Spleen (tissue), 13 donors: ENCODE data around the gene COMMD7. TPM values are rescaled to one million over a fixed set of nuclear protein-coding genes. Genes with fewer than 3 reads are reported as not detected.

Source experiments
- DNase-seq: peaks from one replicate; pipeline ENCODE4 v3.0.0-alpha.2; 2020
- H3K27ac ChIP-seq, 8 donors: fragments of 200-600 bp; sonication (generic) in 7 of 8; 1 replicate in 4 of 8; 2 replicates in 4 of 8; pipeline versions ENCODE4 v1.5.0 to v1.8.0; 2016 to 2021; ENCODE audit warnings: inconsistent platforms in 4 of 8, mild to moderate bottlenecking in 4 of 8, moderate library complexity in 1 of 8
- H3K27me3 ChIP-seq, 7 donors: fragments of 200-600 bp; sonication (generic) in 6 of 7; replicated peaks in 1 of 7; 1 replicate in 4 of 7; 2 replicates in 3 of 7; pipeline versions ENCODE4 v1.5.0 to v1.8.0; 2016 to 2021; ENCODE audit warnings: inconsistent platforms in 3 of 7, mild to moderate bottlenecking in 1 of 7
- H3K36me3 ChIP-seq, 6 donors: fragments of 200-600 bp; sonication (generic) in 5 of 6; 1 replicate in 4 of 6; 2 replicates in 2 of 6; pipeline versions ENCODE4 v1.5.0 to v1.8.0; 2016 to 2021; ENCODE audit warnings: inconsistent platforms in 2 of 6
- H3K4me1 ChIP-seq, 6 donors: fragments of 200-600 bp; sonication (generic) in 5 of 6; 1 replicate in 3 of 6; 2 replicates in 3 of 6; pipeline versions ENCODE4 v1.5.0 to v1.8.0; 2016 to 2021; ENCODE audit warnings: inconsistent platforms in 3 of 6
- H3K4me3 ChIP-seq, 8 donors: fragments of 200-600 bp; sonication (generic) in 7 of 8; 1 replicate in 4 of 8; 2 replicates in 4 of 8; pipeline versions ENCODE4 v1.5.0 to v1.8.0; 2016 to 2021; ENCODE audit warnings: inconsistent platforms in 4 of 8, mild to moderate bottlenecking in 4 of 8, moderate library complexity in 2 of 8
- H3K9me3 ChIP-seq, 8 donors: fragments of 200-600 bp; sonication (generic) in 7 of 8; 1 replicate in 4 of 8; 2 replicates in 4 of 8; pipeline versions ENCODE4 v1.5.0 to v1.8.0; 2016 to 2021; ENCODE audit warnings: inconsistent platforms in 4 of 8
- CTCF ChIP-seq, 11 experiments: fragments of 200-600 bp in 7 of 11; fragments of 450-650 bp in 4 of 11; sonication (generic) in 4 of 11; IDR thresholded peaks in 8 of 11; conservative IDR thresholded peaks in 3 of 11; 1 replicate in 7 of 11; 2 replicates in 4 of 11; pipeline versions ENCODE4 v1.4.0 to v1.8.0; 2016 to 2021; ENCODE audit warnings: antibody characterized with exemption in 11 of 11, inconsistent platforms in 4 of 11, mild to moderate bottlenecking in 1 of 11
- POLR2A ChIP-seq, 3 donors: fragments of 450-650 bp; IDR thresholded peaks; one replicate each; pipeline ENCODE4 v1.5.1; 2017; ENCODE audit warnings: antibody characterized with exemption in 3 of 3, mild to moderate bottlenecking in 1 of 3
- POLR2AphosphoS5 ChIP-seq, 3 donors: sonication (generic); formaldehyde crosslinking; IDR thresholded peaks; one replicate each; pipeline ENCODE4 v1.5.1; 2017; ENCODE audit warnings: antibody characterized with exemption in 3 of 3
- WGBS, 5 donors: extraction: QIAGEN DNeasy Blood & Tissue Kit in 3 of 5; methylation state at CpG; one replicate each; pipeline versions ENCODE4 v1.1.5 to v1.1.7; 2013 to 2018; 5-methylcytosine and 5-hydroxymethylcytosine counted together
- intact Hi-C: fragments of 100-400 bp; cut with DNase I; formaldehyde crosslinking; loops from one replicate; pipeline ENCODE4 v1.15.0; 2023; ENCODE audit warnings: low total_unique reads
- long read RNA-seq, 2 donors: transcript quantifications; one replicate each; lab custom pipeline, GENCODE V29; 2026
- polyA plus RNA-seq, 3 donors: library from polyadenylated mRNA; stranded (reverse); fragments of 200-250 nt; gene quantifications; one replicate each; pipeline ENCODE4 v1.2.1, GENCODE V29; 2013
- total RNA-seq, 7 donors: library from RNA; depleted of rRNA in 3 of 7; stranded (reverse); fragments of >200 nt in 3 of 7; fragmentation: NEBNext Ultra II Directional in 4 of 7; extraction: Animal tissue kit (Norgen Biotek cat#: 25700) in 4 of 7; gene quantifications; one replicate each; pipeline versions ENCODE4 v1.1.0 to v1.2.1, GENCODE V29; 2016 to 2021
- donor health status: healthy with polysubstance abuse.
- donor health status: DM: no; HTN: no; CAD: no; lungs with moderate emphysema.
- donor health status: DM: no; HTN: no; CAD: no.
- donor health status: Bipolar disorder and iron deficiency.
- donor health status: healthy.
- donor health status: DM: no; HTN: no; CAD: no.
- donor health status: DM: yes; HTN: yes; CAD: no.

The COMMD7 gene
- total RNA-seq: 10 to 100 TPM; 24.4 to 40.7 (median 34.4) TPM
- 10 to 100 TPM; 51.4 to 69.2 (median 52.3) TPM for polyA plus RNA-seq
- long read RNA-seq, donor 1, transcript COMMD7-201 (9 exons, 1,900 nt): major isoform, 24 of 30 reads
- long read RNA-seq, donor 1, transcript COMMD7-202 (9 exons, 1,343 nt): minor isoform, 6 of 30 reads
- long read RNA-seq, donor 1, partial matches to known transcripts: 0 of 30 reads
- long read RNA-seq, donor 1, other reads (novel, unspliced or antisense): 0 of 30 reads
- long read RNA-seq, donor 2, transcript COMMD7-201 (9 exons, 1,900 nt): major isoform, 20 of 22 reads
- long read RNA-seq, donor 2, partial matches to known transcripts: 0 of 22 reads
- long read RNA-seq, donor 2, other reads (novel, unspliced or antisense): 0 of 22 reads

GRCh38 chr20:32743237-32744112 is at the start of gene COMMD7:
COMMD7 (minus strand) TSS chr20:32743467; CDS start chr20:32743391, 76 bp downstream.
- DNase-seq: peak; percentile 95
- H3K4me1 ChIP-seq: peaks cover 11 to 50% (median 22%) of the 10 kb centered on the region in 6 donors
- peaks cover 0 to 3% (median 0%) of the 10 kb centered on the region in 6 donors for H3K36me3 ChIP-seq
- intact Hi-C loops: no loop called here
- no peaks in the 10 kb centered on the region for H3K9me3 ChIP-seq
- WGBS, 5 donors: 1 to 3% (median 2%) methylated on average over 36 to 64 of the region's 64 CpGs
- TF ChIP-seq POLR2AphosphoS5 (IDR thresholded peaks at IDR 0.05) (peak; percentile 57 to 79 (median 73)), CTCF (IDR thresholded peaks at IDR 0.05 in 8 of 11, conservative IDR thresholded peaks at IDR 0.05 in 3 of 11) (no peak), POLR2A (IDR thresholded peaks at IDR 0.05) (no peak)
- peak within 1 kb of the TSS; percentile 58 to 91 (median 84) for H3K27ac ChIP-seq
- H3K4me3 ChIP-seq: peak within 1 kb of the TSS; percentile 61 to 87 (median 70)
- no peaks in the 10 kb centered on the region for H3K27me3 ChIP-seq

- WGBS, 5 donors: 72 to 82% (median 78%) methylated on average over 13 of the region's 13 CpGs
- no peak for DNase-seq
- intact Hi-C loops: loop anchor here (5.0 kb wide), 1 partner anchor 304 kb away; no protein-coding TSS in a partner anchor
- H3K9me3 ChIP-seq: no peaks in the 10 kb centered on the region
- H3K36me3 ChIP-seq: no peaks in the 10 kb centered on the region
- peaks cover 9 to 39% (median 17%) of the 10 kb centered on the region in 6 donors for H3K4me1 ChIP-seq
- H3K4me3 ChIP-seq: no peak overlapping the region
- H3K27ac ChIP-seq: peak overlapping the region in 1 of 8 donors; percentile 45
- no peaks in the 10 kb centered on the region for H3K27me3 ChIP-seq
- TF ChIP-seq POLR2A (IDR thresholded peaks at IDR 0.05): no peak
- no peak for TF ChIP-seq POLR2AphosphoS5 (IDR thresholded peaks at IDR 0.05)
- TF ChIP-seq CTCF (IDR thresholded peaks at IDR 0.05 in 8 of 11, conservative IDR thresholded peaks at IDR 0.05 in 3 of 11): no peak
Measured at GRCh38 chr20:32792731-32793458, 49.6 kb upstream of the COMMD7 start.

- peaks cover 0 to 3% (median 0%) of the 10 kb centered on the region in 6 donors for H3K36me3 ChIP-seq
- 37 to 65% (median 51%) methylated on average over 3 of the region's 3 CpGs for WGBS, 5 donors
- intact Hi-C loops: loop anchor here (5.0 kb wide), 1 partner anchor 305 kb away; no protein-coding TSS in a partner anchor
- no peak overlapping the region for H3K4me3 ChIP-seq
- no peaks in the 10 kb centered on the region for H3K9me3 ChIP-seq
- no peaks in the 10 kb centered on the region for H3K27me3 ChIP-seq
- no peak for TF ChIP-seq POLR2AphosphoS5 (IDR thresholded peaks at IDR 0.05)
- no peak for TF ChIP-seq CTCF (IDR thresholded peaks at IDR 0.05 in 8 of 11, conservative IDR thresholded peaks at IDR 0.05 in 3 of 11)
- H3K27ac ChIP-seq: peak overlapping the region in 1 of 8 donors; percentile 45
- no peak for DNase-seq
- peaks cover 9 to 39% (median 17%) of the 10 kb centered on the region in 6 donors for H3K4me1 ChIP-seq
Measured at GRCh38 chr20:32792316-32792715, 49.0 kb upstream of the COMMD7 start.
